Measurements from ENCODE around the gene C19orf81.
A peak's percentile ranks its signal among the peaks of the same experiment; 100 is the strongest.

C19orf81 gene

GRCh38 chr19:50628146-50628545, 21.1 kb upstream of the C19orf81 start:
- no peak for DNase-seq (ENCODE audit: low read depth)
- H3K4me3 ChIP-seq (ENCODE audit: low read depth, low read length), result no peak overlapping the region

GRCh38 chr19:50628551-50628950, 20.7 kb upstream of the C19orf81 start:
- H3K4me3 ChIP-seq (ENCODE audit: low read depth, low read length), result no peak overlapping the region
- no peak for DNase-seq (ENCODE audit: low read depth)

- no peak overlapping the region for H3K4me3 ChIP-seq (ENCODE audit: low read depth, low read length)
- no peak for DNase-seq (ENCODE audit: low read depth)
Measured at GRCh38 chr19:50629194-50629593, 20.1 kb upstream of the C19orf81 start.

GRCh38 chr19:50629801-50630200, 19.4 kb upstream of the C19orf81 start:
- DNase-seq (ENCODE audit: low read depth), result no peak
- no peak overlapping the region for H3K4me3 ChIP-seq (ENCODE audit: low read depth, low read length)

GRCh38 chr19:50632151-50632835, 17.0 kb upstream of the C19orf81 start:
- DNase-seq (ENCODE audit: low read depth), result no peak
- no peak overlapping the region for H3K4me3 ChIP-seq (ENCODE audit: low read depth, low read length)

GRCh38 chr19:50633359-50633758, 15.9 kb upstream of the C19orf81 start:
- DNase-seq (ENCODE audit: low read depth), result no peak
- no peak overlapping the region for H3K4me3 ChIP-seq (ENCODE audit: low read depth, low read length)

- DNase-seq (ENCODE audit: low read depth), result no peak
- no peak overlapping the region for H3K4me3 ChIP-seq (ENCODE audit: low read depth, low read length)
Measured at GRCh38 chr19:50633973-50634372, 15.3 kb upstream of the C19orf81 start.

GRCh38 chr19:50636317-50637085, 12.7 kb upstream of the C19orf81 start:
- no peak for DNase-seq (ENCODE audit: low read depth)
- no peak overlapping the region for H3K4me3 ChIP-seq (ENCODE audit: low read depth, low read length)

GRCh38 chr19:50638600-50638999, 10.6 kb upstream of the C19orf81 start:
- DNase-seq (ENCODE audit: low read depth), result no peak

GRCh38 chr19:50639121-50640112, 9.8 kb upstream of the C19orf81 start, which contains the start of gene SYT3:
Gene SYT3 (minus strand): TSS chr19:50639881. CDS start chr19:50637411, 2,470 bp downstream.
- H3K4me3 ChIP-seq (ENCODE audit: low read depth, low read length), result peak within 1 kb of the TSS; percentile 53
- DNase-seq (ENCODE audit: low read depth), result no peak

More at GRCh38 chr19:50638600-50638999, 10.6 kb upstream of the C19orf81 start:
- H3K4me3 ChIP-seq (ENCODE audit: low read depth, low read length), result no peak overlapping the region

GRCh38 chr19:50640368-50640767, 8.9 kb upstream of the C19orf81 start:
- H3K4me3 ChIP-seq (ENCODE audit: low read depth, low read length), result no peak overlapping the region
- no peak for DNase-seq (ENCODE audit: low read depth)

- no peak overlapping the region for H3K4me3 ChIP-seq (ENCODE audit: low read depth, low read length)
- no peak for DNase-seq (ENCODE audit: low read depth)
Measured at GRCh38 chr19:50644315-50644915, 4.8 kb upstream of the C19orf81 start.

GRCh38 chr19:50645107-50645506, 4.1 kb upstream of the C19orf81 start:
- DNase-seq (ENCODE audit: low read depth), result no peak

GRCh38 chr19:50646074-50646807, 3.0 kb upstream of the C19orf81 start:
- no peak overlapping the region for H3K4me3 ChIP-seq (ENCODE audit: low read depth, low read length)
- DNase-seq (ENCODE audit: low read depth), result peak; percentile 18

More at GRCh38 chr19:50645107-50645506, 4.1 kb upstream of the C19orf81 start:
- H3K4me3 ChIP-seq (ENCODE audit: low read depth, low read length), result no peak overlapping the region

- no peak for DNase-seq (ENCODE audit: low read depth)
Measured at GRCh38 chr19:50647879-50648615, 1.2 kb upstream of the C19orf81 start.

GRCh38 chr19:50648659-50649058, 586 bp upstream of the C19orf81 start:
- DNase-seq (ENCODE audit: low read depth), result no peak
- H3K4me3 ChIP-seq (ENCODE audit: low read depth, low read length), result no peak overlapping the region

More at GRCh38 chr19:50647879-50648615, 1.2 kb upstream of the C19orf81 start:
- H3K4me3 ChIP-seq (ENCODE audit: low read depth, low read length), result no peak overlapping the region

GRCh38 chr19:50651174-50651573, 1.9 kb downstream of the C19orf81 start:
- no peak overlapping the region for H3K4me3 ChIP-seq (ENCODE audit: low read depth, low read length)
- no peak for DNase-seq (ENCODE audit: low read depth)

- no peak overlapping the region for H3K4me3 ChIP-seq (ENCODE audit: low read depth, low read length)
- no peak for DNase-seq (ENCODE audit: low read depth)
Measured at GRCh38 chr19:50652722-50653121, 3.5 kb downstream of the C19orf81 start.
